ENCODE results near the gene CARD8. TPM values are rescaled to one million over a fixed set of nuclear protein-coding genes. Genes with fewer than 3 reads are reported as not detected.

The CARD8 gene
- total and polyA plus RNA-seq, 2 of the 8 experiments (the other 6 are each of a cell fraction or from before 2014, with no cell fraction given): 8.9 to 24.4 TPM

DNA sequence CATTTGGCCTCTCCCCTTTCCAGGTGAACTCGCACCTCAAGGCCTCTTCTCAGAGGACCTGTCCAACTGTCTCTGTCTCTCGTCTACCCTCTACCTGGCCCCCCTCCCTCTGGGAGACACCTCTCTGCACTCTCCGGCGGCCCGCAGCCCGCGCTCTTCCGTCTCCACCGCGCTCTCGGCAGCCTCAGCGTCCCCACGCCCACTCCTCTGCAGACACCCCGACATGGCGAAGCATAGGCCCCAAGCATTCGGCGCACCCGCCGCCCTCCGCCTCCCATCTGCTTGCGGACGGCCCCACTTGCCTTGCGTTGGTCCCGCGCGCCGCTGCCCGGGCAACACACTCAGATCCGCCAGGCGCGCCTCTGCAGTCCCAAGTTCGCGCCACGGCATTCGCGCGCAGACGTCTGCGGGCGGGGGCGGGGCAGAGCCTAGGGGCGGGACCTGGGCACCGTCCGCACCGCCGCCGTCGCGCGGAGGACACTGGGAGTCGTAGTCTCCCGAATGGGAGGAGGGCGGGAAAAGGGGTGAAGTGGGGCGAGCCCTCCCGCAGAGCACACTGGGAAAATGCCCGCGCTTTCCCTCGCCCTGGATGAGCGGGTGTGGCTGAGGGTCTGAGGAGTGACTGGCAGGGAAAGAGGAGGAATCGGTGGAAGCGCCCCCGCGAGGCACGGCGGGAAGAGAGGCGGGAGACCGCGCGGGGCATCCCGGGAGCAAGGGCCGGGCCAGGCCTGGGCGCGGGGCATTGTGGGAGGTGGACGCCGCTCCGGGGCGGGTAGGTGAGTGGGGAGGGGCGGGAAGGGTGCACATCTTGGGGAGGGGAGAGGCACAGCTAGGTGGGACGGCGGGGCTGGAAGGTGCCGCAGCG, 85.5 kb downstream of the CARD8 start, which contains the start of the genes LIG1 and ZSWIM9 (continued):
- TF ChIP-seq, protein P1, sequence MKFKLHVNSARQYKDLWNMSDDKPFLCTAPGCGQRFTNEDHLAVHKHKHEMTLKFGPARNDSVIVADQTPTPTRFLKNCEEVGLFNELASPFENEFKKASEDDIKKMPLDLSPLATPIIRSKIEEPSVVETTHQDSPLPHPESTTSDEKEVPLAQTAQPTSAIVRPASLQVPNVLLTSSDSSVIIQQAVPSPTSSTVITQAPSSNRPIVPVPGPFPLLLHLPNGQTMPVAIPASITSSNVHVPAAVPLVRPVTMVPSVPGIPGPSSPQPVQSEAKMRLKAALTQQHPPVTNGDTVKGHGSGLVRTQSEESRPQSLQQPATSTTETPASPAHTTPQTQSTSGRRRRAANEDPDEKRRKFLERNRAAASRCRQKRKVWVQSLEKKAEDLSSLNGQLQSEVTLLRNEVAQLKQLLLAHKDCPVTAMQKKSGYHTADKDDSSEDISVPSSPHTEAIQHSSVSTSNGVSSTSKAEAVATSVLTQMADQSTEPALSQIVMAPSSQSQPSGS (IDR thresholded peaks at IDR 0.05; ENCODE audit: low read length): no peak
- TF ChIP-seq CBX5 (IDR thresholded peaks at IDR 0.05; ENCODE audit: low read depth, low read length) (no peak), ZNF274 (IDR thresholded peaks at IDR 0.05; ENCODE audit: borderline replicate concordance, extremely low read depth, low read length) (no peak), CHD1 (IDR thresholded peaks at IDR 0.05; ENCODE audit: low read depth, low read length) (no peak), EP300 (IDR thresholded peaks at IDR 0.05; ENCODE audit: borderline replicate concordance in 1 of 2, low read depth in 2 of 2, low read length in 2 of 2) (no peak), KDM5A (IDR thresholded peaks at IDR 0.05; ENCODE audit: low read length) (no peak), BACH1 (IDR thresholded peaks at IDR 0.05; ENCODE audit: low read length) (no peak), JUND (IDR thresholded peaks at IDR 0.05; ENCODE audit: low read length) (no peak), BCL11A (IDR thresholded peaks at IDR 0.05; ENCODE audit: low read depth in 2 of 2, low read length in 2 of 2) (no peak), TAF1 (IDR thresholded peaks at IDR 0.05; ENCODE audit: low read depth, low read length) (peak; percentile 60), RBBP5 (IDR thresholded peaks at IDR 0.05; ENCODE audit: borderline replicate concordance, low read depth, low read length) (0 out of 2 replicates have a peak, but pooled peaks have one; percentile 18), HDAC2 (IDR thresholded peaks at IDR 0.05; ENCODE audit: borderline replicate concordance in 1 of 2, low read depth in 2 of 2, low read length in 2 of 2) (peak in 1 of 2 experiments; percentile 54; a peak in 2 of 4 replicates)
- TF ChIP-seq, protein P2, sequence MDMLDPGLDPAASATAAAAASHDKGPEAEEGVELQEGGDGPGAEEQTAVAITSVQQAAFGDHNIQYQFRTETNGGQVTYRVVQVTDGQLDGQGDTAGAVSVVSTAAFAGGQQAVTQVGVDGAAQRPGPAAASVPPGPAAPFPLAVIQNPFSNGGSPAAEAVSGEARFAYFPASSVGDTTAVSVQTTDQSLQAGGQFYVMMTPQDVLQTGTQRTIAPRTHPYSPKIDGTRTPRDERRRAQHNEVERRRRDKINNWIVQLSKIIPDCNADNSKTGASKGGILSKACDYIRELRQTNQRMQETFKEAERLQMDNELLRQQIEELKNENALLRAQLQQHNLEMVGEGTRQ (IDR thresholded peaks at IDR 0.05; ENCODE audit: low read length): no peak
- TF ChIP-seq, protein P3, sequence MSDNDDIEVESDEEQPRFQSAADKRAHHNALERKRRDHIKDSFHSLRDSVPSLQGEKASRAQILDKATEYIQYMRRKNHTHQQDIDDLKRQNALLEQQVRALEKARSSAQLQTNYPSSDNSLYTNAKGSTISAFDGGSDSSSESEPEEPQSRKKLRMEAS (IDR thresholded peaks at IDR 0.05): peak; percentile 55; the same call in 1 of the 2 replicates
- TF ChIP-seq, protein P4, sequence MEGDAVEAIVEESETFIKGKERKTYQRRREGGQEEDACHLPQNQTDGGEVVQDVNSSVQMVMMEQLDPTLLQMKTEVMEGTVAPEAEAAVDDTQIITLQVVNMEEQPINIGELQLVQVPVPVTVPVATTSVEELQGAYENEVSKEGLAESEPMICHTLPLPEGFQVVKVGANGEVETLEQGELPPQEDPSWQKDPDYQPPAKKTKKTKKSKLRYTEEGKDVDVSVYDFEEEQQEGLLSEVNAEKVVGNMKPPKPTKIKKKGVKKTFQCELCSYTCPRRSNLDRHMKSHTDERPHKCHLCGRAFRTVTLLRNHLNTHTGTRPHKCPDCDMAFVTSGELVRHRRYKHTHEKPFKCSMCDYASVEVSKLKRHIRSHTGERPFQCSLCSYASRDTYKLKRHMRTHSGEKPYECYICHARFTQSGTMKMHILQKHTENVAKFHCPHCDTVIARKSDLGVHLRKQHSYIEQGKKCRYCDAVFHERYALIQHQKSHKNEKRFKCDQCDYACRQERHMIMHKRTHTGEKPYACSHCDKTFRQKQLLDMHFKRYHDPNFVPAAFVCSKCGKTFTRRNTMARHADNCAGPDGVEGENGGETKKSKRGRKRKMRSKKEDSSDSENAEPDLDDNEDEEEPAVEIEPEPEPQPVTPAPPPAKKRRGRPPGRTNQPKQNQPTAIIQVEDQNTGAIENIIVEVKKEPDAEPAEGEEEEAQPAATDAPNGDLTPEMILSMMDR (IDR thresholded peaks at IDR 0.05; ENCODE audit: control extremely low read depth in 1 of 3, insufficient read depth in 1 of 3, low read depth in 1 of 3, low read length in 3 of 3): no peak
- TF ChIP-seq, protein P5, sequence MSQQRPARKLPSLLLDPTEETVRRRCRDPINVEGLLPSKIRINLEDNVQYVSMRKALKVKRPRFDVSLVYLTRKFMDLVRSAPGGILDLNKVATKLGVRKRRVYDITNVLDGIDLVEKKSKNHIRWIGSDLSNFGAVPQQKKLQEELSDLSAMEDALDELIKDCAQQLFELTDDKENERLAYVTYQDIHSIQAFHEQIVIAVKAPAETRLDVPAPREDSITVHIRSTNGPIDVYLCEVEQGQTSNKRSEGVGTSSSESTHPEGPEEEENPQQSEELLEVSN (IDR thresholded peaks at IDR 0.05): peak; percentile 61; the same call in 1 of the 2 replicates

Measured in H1 (cell line).